ENCODE data around the gene METAP2.
"Not testable (repeated sequence)": the region's sequence is repeated elsewhere in the genome, so short reads cannot be mapped to it uniquely, and the experiment has no call there.

The METAP2 gene

DNA sequence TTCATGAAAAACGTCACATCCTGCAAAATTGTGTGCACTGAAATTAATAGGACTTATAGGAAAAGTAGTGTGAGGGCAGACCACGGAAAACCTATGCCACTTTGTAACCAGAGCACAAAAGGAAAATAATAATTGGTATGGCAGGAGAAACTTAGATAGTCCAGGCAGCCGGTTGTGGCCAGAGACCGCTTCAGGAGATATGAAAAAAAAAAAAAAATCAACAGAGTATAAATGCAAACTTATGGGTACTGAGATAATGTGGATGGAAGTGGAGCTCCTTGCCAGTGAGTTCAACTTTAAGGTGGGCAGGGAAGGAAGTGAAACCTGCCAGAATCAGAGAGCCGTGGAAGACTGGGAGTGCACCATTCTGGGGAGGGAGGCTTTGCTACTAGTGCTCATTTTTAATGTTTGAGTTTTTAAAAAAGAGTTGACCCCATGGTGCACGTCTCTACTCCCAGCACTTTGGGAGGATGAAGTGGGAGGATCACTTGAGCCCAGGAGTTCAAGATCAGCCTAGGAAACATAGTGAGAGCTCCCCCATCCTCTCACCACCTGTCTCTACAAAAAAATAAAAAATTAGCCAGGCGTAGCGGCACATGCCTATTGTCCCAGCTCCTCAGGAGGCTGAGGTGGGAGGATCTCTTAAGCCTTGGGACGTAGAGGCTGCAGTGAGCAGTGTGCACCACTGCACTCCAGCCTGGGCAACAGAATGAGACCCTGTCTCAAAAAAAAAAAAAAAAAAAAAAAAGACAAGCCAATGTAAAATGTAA, 34.3 kb upstream of the METAP2 start:
- H3K9ac ChIP-seq (ENCODE audit: low read length): no peak overlapping the region
- peak overlapping the region; percentile 23 for H3K4me2 ChIP-seq (ENCODE audit: low read depth, low read length, poor library complexity, severe bottlenecking)
- H3K27me3 ChIP-seq (ENCODE audit: low read length): no peaks in the 10 kb centered on the region
- H2AFZ ChIP-seq (ENCODE audit: low read depth, low read length, severe bottlenecking): no peak overlapping the region
- H3K9me3 ChIP-seq (ENCODE audit: insufficient read depth, low read length): no peaks in the 10 kb centered on the region
- H3K79me2 ChIP-seq (ENCODE audit: insufficient read depth, low read length): no peaks in the 10 kb centered on the region
- TF ChIP-seq, protein P1, sequence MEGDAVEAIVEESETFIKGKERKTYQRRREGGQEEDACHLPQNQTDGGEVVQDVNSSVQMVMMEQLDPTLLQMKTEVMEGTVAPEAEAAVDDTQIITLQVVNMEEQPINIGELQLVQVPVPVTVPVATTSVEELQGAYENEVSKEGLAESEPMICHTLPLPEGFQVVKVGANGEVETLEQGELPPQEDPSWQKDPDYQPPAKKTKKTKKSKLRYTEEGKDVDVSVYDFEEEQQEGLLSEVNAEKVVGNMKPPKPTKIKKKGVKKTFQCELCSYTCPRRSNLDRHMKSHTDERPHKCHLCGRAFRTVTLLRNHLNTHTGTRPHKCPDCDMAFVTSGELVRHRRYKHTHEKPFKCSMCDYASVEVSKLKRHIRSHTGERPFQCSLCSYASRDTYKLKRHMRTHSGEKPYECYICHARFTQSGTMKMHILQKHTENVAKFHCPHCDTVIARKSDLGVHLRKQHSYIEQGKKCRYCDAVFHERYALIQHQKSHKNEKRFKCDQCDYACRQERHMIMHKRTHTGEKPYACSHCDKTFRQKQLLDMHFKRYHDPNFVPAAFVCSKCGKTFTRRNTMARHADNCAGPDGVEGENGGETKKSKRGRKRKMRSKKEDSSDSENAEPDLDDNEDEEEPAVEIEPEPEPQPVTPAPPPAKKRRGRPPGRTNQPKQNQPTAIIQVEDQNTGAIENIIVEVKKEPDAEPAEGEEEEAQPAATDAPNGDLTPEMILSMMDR (IDR thresholded peaks at IDR 0.05; ENCODE audit: insufficient read depth, low read length, poor library complexity, severe bottlenecking): no peak
- no peak for TF ChIP-seq EZH2phosphoT487 (conservative IDR thresholded peaks at IDR 0.05; ENCODE audit: low read length)
- no peaks in the 10 kb centered on the region for H3K36me3 ChIP-seq (ENCODE audit: low read length)
- H3K4me3 ChIP-seq (ENCODE audit: insufficient read depth, low read length, poor library complexity, severe bottlenecking): no peak overlapping the region
- H3F3A ChIP-seq (ENCODE audit: insufficient read depth): no peaks in the 10 kb centered on the region
- H3K27ac ChIP-seq (ENCODE audit: low read depth, low read length): no peak overlapping the region
- H4K20me1 ChIP-seq (ENCODE audit: low read depth, low read length): no peaks in the 10 kb centered on the region
- no peaks in the 10 kb centered on the region for H3K9me2 ChIP-seq (replicated peaks; ENCODE audit: insufficient read depth, low read length)

- Histone ChIP-seq H3K9me2 (replicated peaks; ENCODE audit: insufficient read depth, low read length) (no peaks in the 10 kb centered on the region), H3K4me3 (ENCODE audit: insufficient read depth, low read length, poor library complexity, severe bottlenecking) (no peak overlapping the region), H4K20me1 (ENCODE audit: low read depth, low read length) (no peaks in the 10 kb centered on the region), H3K79me2 (ENCODE audit: insufficient read depth, low read length) (no peaks in the 10 kb centered on the region), H3F3A (ENCODE audit: insufficient read depth) (no peaks in the 10 kb centered on the region), H3K36me3 (ENCODE audit: low read length) (no peaks in the 10 kb centered on the region), H3K9ac (ENCODE audit: low read length) (no peak overlapping the region), H3K27me3 (ENCODE audit: low read length) (no peaks in the 10 kb centered on the region), H3K4me2 (ENCODE audit: low read depth, low read length, poor library complexity, severe bottlenecking) (no peak overlapping the region), H3K9me3 (ENCODE audit: insufficient read depth, low read length) (no peaks in the 10 kb centered on the region), H3K27ac (ENCODE audit: low read depth, low read length) (no peak overlapping the region), H2AFZ (ENCODE audit: low read depth, low read length, severe bottlenecking) (no peak overlapping the region)
- TF ChIP-seq, protein P1 (IDR thresholded peaks at IDR 0.05; ENCODE audit: insufficient read depth, low read length, poor library complexity, severe bottlenecking): no peak
- no peak for TF ChIP-seq EZH2phosphoT487 (conservative IDR thresholded peaks at IDR 0.05; ENCODE audit: low read length)
Observed at GRCh38 chr12:95440401-95440800, 33.6 kb upstream of the METAP2 start.

GRCh38 chr12:95443459-95443858, 30.5 kb upstream of the METAP2 start:
- no peaks in the 10 kb centered on the region for H3K9me2 ChIP-seq (replicated peaks; ENCODE audit: insufficient read depth, low read length)
- no peaks in the 10 kb centered on the region for H3F3A ChIP-seq (ENCODE audit: insufficient read depth)
- H3K27me3 ChIP-seq (ENCODE audit: low read length): no peaks in the 10 kb centered on the region
- H3K36me3 ChIP-seq (ENCODE audit: low read length): no peaks in the 10 kb centered on the region
- no peak overlapping the region for H3K4me2 ChIP-seq (ENCODE audit: low read depth, low read length, poor library complexity, severe bottlenecking)
- H3K9ac ChIP-seq (ENCODE audit: low read length): no peak overlapping the region
- H3K9me3 ChIP-seq (ENCODE audit: insufficient read depth, low read length): no peaks in the 10 kb centered on the region
- TF ChIP-seq, protein P1 (IDR thresholded peaks at IDR 0.05; ENCODE audit: insufficient read depth, low read length, poor library complexity, severe bottlenecking): no peak
- no peak for TF ChIP-seq EZH2phosphoT487 (conservative IDR thresholded peaks at IDR 0.05; ENCODE audit: low read length)
- no peaks in the 10 kb centered on the region for H3K79me2 ChIP-seq (ENCODE audit: insufficient read depth, low read length)
- H4K20me1 ChIP-seq (ENCODE audit: low read depth, low read length): no peaks in the 10 kb centered on the region
- H3K27ac ChIP-seq (ENCODE audit: low read depth, low read length): no peak overlapping the region
- no peak overlapping the region for H2AFZ ChIP-seq (ENCODE audit: low read depth, low read length, severe bottlenecking)
- H3K4me3 ChIP-seq (ENCODE audit: insufficient read depth, low read length, poor library complexity, severe bottlenecking): no peak overlapping the region

- not testable (repeated sequence) for H4K20me1 ChIP-seq (ENCODE audit: low read depth, low read length); H3F3A ChIP-seq (ENCODE audit: insufficient read depth); H3K9me3 ChIP-seq (ENCODE audit: insufficient read depth, low read length); H3K4me2 ChIP-seq (ENCODE audit: low read depth, low read length, poor library complexity, severe bottlenecking); H3K9me2 ChIP-seq (replicated peaks; ENCODE audit: insufficient read depth, low read length); H3K79me2 ChIP-seq (ENCODE audit: insufficient read depth, low read length); H3K36me3 ChIP-seq (ENCODE audit: low read length); H3K9ac ChIP-seq (ENCODE audit: low read length); H2AFZ ChIP-seq (ENCODE audit: low read depth, low read length, severe bottlenecking); H3K27ac ChIP-seq (ENCODE audit: low read depth, low read length); H3K27me3 ChIP-seq (ENCODE audit: low read length); H3K4me3 ChIP-seq (ENCODE audit: insufficient read depth, low read length, poor library complexity, severe bottlenecking)
Observed at GRCh38 chr12:95445099-95445498, 28.9 kb upstream of the METAP2 start.
